MV-4-11 (cell line): ENCODE results near the gene ZNF354C.
"Not testable (repeated sequence)": the region's sequence is repeated elsewhere in the genome, so short reads cannot be mapped to it uniquely, and the experiment has no call there.

ENCODE experiments used
- DNase-seq: peaks from one replicate; lab custom pipeline; 2025; lab: John Stamatoyannopoulos, UW

ZNF354C gene

GRCh38 chr5:179060116-179061008 lies at the start of gene ZNF354C:
Gene ZNF354C (plus strand): TSS chr5:179060373. CDS start chr5:179062069, 1,696 bp downstream.
- DNase-seq = peak; percentile 17

GRCh38 chr5:179023528-179024189 lies 36.5 kb upstream of the ZNF354C start, which contains the start of gene ZNF879:
Gene ZNF879 (plus strand): TSS chr5:179023804. CDS start chr5:179025005, 1,201 bp downstream.
- peak; percentile 94 for DNase-seq

DNA sequence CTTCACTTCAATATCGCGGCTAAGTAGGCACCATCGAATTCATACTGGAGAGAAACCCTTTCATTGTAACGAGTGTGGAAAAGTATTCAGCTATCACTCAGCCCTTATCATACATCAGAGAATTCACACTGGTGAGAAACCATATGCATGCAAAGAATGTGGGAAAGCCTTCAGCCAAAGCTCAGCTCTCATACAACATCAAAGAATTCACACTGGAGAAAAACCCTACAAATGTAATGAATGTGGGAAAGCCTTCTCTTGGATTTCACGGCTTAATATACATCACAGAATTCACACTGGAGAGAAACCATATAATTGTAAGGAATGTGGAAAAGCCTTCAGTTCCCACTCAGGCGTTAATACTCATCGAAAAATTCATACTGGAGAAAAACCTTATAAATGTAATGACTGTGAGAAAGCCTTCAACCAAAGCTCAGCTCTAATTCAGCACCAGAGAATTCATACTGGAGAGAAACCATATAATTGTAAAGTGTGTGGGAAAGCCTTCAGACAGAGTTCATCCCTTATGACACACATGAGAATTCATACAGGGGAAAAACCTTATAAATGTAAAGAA lies 27.1 kb upstream of the ZNF354C start:
- no peak for DNase-seq

DNA sequence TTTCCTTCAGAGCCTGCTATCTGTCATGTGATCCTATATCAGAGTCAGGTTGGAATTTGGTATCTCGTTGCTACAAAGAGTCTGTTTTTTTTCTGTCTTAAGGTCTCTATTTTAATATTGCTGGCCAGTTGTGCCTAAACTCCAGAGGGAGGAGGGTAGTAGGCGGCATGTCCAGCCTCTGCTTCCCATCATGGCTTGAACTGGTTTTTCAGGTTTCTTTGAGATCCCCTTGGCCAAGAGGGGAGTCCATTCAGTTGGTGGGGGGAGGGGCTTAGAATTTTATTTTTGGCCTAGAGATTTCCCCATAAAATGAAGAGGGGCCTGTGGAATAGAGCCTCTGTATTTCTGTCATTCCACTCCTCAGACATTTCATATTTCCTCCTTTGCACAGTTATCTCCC lies 15.4 kb upstream of the ZNF354C start:
- no peak for DNase-seq

GRCh38 chr5:179051784-179052183 lies 8.4 kb upstream of the ZNF354C start:
- no peak for DNase-seq

- no peak for DNase-seq
These were observed 6.0 kb upstream of the ZNF354C start for GRCh38 chr5:179054036-179054785.

GRCh38 chr5:179054876-179055275 lies 5.3 kb upstream of the ZNF354C start:
- DNase-seq = no peak

DNA sequence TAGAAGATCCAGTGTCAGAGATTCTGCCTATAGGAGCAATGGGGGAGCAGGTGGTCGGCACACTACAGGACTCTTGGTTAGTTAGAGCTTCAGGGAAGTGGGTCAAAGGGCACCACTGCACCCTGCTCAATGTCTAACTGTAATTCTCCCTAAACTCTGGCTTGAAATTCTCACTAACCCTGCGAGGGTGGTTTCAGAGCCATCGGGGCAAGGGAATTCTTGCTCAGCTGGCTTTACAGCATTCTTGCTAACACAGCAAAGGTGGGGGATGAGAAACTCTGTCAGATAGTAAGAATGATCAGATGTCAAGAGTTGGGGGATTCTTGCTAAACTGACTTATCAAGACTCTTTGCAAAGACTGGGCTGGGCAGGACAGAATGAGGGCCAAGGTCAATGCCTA lies 4.7 kb upstream of the ZNF354C start:
- no peak for DNase-seq

GRCh38 chr5:179055841-179056240 lies 4.3 kb upstream of the ZNF354C start:
- DNase-seq = no peak

GRCh38 chr5:179061025-179061424 lies 852 bp downstream of the ZNF354C start:
- no peak for DNase-seq

- no peak for DNase-seq
These were observed 5.5 kb downstream of the ZNF354C start for GRCh38 chr5:179065703-179066102.

DNA sequence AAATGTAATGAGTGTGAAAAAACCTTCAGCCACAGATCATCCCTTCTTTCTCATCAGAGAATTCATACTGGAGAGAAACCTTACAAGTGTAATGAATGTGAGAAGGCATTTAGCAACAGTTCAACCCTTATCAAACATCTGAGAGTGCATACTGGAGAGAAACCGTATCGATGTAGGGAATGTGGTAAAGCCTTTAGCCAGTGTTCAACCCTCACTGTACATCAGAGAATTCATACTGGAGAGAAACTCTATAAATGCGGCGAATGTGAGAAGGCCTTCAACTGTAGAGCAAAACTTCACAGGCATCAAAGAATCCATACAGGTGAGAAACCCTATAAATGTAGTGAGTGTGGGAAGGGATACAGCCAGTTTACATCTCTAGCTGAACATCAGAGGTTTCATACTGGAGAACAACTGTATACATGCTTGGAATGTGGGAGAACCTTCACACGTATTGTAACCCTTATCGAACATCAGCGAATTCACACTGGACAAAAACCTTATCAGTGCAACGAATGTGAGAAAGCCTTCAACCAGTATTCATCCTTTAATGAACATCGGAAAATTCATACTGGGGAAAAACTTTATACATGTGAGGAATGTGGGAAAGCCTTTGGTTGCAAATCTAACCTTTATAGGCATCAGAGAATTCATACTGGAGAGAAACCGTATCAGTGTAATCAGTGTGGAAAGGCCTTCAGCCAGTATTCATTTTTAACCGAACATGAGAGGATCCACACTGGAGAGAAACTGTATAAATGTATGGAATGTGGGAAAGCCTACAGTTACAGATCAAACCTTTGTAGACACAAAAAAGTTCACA lies 19.2 kb downstream of the ZNF354C start:
- no peak for DNase-seq

DNA sequence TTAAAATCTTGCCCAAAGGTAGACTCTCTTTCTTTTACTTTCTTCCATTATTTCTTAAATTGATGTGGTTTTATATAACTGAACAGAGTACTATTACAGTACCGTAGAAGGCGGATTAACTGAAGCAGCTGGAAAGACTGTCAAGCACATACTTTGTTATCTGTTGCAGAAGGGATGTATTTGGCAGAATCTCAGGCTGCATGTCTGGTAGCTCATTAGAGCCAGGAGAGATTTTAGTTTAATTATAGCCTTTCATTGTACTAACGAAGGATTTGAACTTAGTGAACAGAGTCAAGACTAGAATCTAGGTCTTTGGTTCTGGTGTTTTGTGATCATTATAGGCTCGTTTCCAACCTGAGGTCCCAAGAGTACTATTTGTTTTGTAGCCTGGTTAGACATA lies 20.6 kb downstream of the ZNF354C start:
- DNase-seq = no peak

DNA sequence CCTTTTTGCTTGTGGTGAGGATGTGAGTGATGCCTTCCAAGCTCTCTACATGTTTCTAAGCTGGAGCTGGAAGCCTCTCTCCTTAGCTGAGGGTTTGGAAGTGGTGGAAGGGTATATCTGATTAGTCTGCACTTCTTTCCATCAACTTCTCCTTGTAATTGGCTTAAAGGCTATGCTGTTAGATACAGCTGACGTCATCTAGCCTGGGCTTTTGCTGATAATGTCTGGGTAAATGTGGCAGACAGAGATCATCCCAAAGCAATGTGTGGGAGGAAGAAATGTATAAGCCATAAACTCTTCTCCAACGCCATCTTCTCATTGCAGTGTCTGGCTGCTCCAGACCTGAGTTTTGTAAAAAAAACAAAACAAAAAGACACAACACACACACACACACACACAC lies 29.3 kb downstream of the ZNF354C start:
- no peak for DNase-seq

GRCh38 chr5:179101282-179101681 lies 41.1 kb downstream of the ZNF354C start:
- DNase-seq = not testable (repeated sequence)

DNA sequence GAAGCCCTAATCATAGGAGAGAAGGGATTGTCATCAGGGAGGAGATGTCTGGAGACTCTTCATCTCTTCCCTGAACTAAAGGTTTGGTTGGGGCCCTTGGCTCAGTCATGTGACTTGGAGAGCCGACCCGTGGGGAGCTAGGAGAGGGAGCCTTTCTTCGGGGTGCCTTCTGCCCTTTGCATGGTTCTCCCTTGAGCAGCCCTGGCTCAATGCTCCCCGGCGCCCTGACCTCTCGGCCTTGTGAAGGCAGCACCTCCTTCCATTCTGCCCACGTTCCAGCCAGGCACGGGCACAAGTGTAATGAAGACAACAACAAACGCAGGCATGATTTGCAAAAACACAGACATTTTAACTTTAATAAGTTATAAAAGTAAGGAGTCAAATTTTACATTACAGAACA lies 50.4 kb downstream of the ZNF354C start:
- no peak for DNase-seq

DNA sequence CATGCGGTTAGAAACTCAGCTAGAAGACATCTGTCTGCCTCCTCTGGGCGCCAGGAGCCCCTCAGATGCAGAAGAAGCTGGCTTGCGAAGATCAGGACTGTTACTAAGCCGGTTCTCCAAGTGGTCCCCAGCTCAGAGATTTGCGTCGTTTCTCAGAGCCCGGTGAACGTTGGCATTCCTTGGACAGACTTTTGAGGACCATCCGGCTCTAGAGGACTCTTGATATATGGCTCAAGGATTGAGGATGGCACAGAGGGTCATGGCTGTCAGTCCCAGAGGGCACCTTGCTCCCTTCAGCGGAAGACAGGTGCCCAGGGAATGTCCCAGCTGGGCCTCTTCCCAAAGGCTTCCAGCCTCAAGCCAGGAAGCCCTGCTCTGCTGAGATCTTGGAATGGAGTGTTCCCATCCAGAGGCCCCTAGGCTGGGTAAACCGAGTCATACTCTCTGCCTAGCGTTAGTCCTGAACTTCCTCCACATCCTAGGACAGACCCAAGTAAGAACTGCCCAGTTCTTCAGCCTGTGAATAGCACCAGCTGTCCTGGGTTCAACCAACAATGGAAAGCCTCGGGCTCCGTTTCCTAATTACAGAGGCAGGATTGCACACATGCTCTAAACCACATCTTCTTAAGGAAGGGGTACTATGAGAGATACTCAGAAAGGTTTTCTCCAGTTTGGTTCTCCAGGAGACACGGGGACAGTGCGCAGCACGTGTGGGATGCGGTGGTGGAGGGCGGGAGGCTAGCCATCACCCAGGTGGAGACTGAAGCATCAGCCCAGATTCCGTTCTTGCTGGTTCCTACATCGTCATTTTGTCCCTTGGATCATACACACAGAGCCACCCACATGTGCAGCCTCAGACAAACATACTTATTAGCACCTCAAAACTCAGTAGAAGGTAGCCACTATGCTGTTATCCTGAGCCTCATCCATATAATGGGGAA lies 51.4 kb downstream of the ZNF354C start:
- no peak for DNase-seq

DNA sequence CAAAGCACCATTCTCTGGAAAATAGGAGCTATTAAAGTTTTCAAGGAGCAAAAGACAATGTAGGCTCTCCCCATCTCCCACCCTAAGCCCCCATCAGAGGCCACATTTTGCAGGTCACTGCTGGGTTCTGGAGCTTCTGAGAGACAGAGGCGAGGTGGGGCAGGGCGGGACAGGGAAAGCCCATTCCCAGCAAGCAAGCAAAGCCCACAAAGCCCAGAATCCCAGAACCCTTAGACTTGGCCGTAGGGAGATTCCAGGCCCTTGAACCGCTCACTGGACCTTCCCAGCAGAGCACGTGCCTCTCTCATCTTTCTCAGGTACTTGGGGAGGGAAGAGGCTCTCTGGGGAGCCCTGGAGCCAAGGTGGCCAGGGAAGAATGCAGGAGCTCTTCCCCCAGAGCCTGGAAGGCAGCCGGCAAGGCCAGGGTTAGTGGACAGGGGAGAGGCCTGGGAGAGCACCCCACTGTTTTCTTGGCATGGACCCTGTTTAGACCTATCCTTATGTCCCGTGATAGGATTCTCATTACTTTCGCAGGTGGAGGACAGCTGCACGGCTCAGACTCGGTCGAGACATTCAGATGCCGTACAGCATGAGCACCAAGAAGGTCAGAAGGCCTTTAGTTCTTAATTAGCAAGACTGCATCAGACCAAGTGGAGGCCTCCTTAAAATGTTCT lies 52.4 kb downstream of the ZNF354C start:
- DNase-seq = no peak

DNA sequence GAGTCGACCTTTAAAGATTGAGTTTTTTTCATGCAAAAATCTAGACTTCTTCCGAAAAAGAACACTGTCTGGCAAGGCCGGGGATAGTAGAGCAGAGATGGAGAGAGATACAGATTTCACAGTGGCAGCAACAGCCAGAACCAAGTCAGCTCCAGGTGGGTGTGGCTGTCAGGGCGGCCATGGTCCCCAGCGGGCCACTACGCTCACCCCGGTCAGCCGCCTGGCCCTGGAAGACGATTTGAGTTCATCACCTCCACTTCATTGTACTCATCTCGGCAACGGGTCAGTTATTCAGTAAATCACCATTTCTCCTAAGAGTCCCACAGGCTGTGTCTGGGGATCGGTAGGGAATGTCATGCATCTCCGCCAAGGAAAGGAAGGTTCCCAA lies 53.0 kb downstream of the ZNF354C start:
- no peak for DNase-seq
